ENCODE measurements around the gene CCDC80.

The CCDC80 gene

DNA sequence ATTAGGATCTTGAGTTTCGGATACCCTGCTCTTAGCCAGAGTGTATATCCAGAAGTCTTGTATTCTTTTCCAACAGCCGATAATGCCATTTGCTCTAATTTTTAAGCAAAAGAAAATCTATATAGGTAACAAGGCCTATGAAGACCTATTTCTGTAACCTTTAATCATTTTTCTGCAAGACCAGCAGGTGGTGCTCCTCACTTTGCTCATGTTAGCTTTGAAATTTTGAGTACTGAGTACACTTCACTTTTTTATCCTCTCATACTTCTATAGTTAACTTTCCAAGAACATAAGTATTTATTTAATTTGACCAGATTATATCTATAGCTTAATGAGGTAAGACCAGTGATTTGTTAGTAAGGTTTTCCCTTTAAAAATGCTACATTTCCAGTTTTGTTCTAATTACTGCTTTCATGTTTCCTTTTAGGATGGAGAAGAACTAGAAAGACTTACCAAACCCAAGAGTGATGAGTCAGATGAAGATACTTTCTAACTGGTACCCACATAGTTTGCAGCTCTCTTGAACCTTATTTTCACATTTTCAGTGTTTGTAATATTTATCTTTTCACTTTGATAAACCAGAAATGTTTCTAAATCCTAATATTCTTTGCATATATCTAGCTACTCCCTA, 58.6 kb downstream of the CCDC80 start:
- no peaks in the 10 kb centered on the region for H3K27me3 ChIP-seq (replicated peaks; ENCODE audit: control insufficient read depth, insufficient read depth, low read length)
- TF ChIP-seq, protein P1, sequence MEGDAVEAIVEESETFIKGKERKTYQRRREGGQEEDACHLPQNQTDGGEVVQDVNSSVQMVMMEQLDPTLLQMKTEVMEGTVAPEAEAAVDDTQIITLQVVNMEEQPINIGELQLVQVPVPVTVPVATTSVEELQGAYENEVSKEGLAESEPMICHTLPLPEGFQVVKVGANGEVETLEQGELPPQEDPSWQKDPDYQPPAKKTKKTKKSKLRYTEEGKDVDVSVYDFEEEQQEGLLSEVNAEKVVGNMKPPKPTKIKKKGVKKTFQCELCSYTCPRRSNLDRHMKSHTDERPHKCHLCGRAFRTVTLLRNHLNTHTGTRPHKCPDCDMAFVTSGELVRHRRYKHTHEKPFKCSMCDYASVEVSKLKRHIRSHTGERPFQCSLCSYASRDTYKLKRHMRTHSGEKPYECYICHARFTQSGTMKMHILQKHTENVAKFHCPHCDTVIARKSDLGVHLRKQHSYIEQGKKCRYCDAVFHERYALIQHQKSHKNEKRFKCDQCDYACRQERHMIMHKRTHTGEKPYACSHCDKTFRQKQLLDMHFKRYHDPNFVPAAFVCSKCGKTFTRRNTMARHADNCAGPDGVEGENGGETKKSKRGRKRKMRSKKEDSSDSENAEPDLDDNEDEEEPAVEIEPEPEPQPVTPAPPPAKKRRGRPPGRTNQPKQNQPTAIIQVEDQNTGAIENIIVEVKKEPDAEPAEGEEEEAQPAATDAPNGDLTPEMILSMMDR (IDR thresholded peaks at IDR 0.05; ENCODE audit: insufficient read depth, low read length, poor library complexity, severe bottlenecking) = peak; percentile 69
- DNase-seq (ENCODE audit: extremely low read depth, insufficient read length) = peak; percentile 7
- peaks cover 2% of the 10 kb centered on the region; the same call in 1 of the 2 replicates for H3K36me3 ChIP-seq (ENCODE audit: control insufficient read depth, insufficient read depth, low read length)
- no peak overlapping the region for H3K4me3 ChIP-seq (replicated peaks; ENCODE audit: low read depth, low read length)

DNA sequence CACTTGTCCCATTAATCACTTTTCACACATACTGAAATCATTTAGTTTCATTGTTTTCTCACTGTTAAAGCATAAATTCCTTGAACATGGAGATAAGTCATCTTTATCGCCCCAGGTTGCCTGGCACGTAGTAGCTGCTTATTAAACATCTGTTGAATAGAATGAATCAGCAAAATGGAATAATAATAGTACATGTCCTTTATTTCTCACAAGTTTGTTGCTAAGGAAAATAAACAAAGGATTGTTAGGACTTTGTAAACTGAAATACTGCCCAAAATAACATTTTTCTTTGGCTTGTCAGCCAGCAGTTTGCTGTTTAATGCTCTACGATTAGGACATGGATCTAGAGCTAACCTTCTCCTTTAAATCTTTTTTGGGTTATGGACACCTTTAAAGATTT, 61.2 kb downstream of the CCDC80 start:
- no peaks in the 10 kb centered on the region; the same call in 1 of the 2 replicates for H3K36me3 ChIP-seq (ENCODE audit: control insufficient read depth, insufficient read depth, low read length)
- TF ChIP-seq, protein P1 (IDR thresholded peaks at IDR 0.05; ENCODE audit: insufficient read depth, low read length, poor library complexity, severe bottlenecking) = no peak

DNA sequence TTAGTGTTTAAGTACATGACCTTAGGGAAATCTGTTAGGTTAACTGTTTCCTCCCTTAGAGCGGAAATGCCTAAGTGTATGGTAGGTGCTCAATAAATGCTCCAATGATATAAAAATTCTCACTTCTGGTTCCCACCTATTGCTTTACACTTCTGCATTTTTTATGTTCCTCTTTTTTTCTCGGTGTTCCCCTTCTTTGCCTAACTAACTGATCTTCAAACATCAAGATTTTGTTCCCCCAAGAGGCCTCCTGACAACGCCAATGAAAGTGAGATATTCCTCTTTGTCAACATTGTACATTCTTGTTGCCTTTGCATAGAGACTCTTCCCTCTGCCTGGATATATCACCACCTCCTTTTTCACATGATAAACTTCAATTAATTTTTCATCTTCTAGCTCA, 61.7 kb downstream of the CCDC80 start:
- Histone ChIP-seq H3K36me3 (ENCODE audit: control insufficient read depth, insufficient read depth, low read length) (no peaks in the 10 kb centered on the region; the same call in 1 of the 2 replicates), H3K4me3 (replicated peaks; ENCODE audit: low read depth, low read length) (no peak overlapping the region), H3K27me3 (replicated peaks; ENCODE audit: control insufficient read depth, insufficient read depth, low read length) (no peaks in the 10 kb centered on the region)
- TF ChIP-seq, protein P1 (IDR thresholded peaks at IDR 0.05; ENCODE audit: insufficient read depth, low read length, poor library complexity, severe bottlenecking) = no peak
- DNase-seq (ENCODE audit: extremely low read depth, insufficient read length) = no peak

More for the DNA sequence above, 61.2 kb downstream of the CCDC80 start:
- no peak overlapping the region for H3K4me3 ChIP-seq (replicated peaks; ENCODE audit: low read depth, low read length)
- no peak for DNase-seq (ENCODE audit: extremely low read depth, insufficient read length)
- no peaks in the 10 kb centered on the region for H3K27me3 ChIP-seq (replicated peaks; ENCODE audit: control insufficient read depth, insufficient read depth, low read length)

DNA sequence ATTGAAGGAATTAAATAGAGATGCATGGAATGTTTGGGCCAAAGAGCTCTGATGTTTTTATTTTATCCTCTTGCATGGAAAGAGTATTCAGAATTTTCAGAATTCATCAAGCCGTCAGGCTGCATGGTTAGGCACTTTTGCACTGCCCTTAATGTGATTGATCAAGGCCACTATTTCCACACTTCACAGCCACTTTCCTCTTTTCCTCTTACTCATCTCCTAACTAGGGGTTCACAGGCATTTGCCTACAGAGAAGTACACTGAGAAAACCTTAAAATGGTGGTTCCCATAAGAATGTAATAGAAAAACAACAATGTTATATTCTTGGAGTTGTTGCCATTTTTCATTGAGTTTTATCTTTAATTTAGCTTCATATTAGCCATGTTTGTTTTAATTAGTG, 68.2 kb downstream of the CCDC80 start:
- H3K4me3 ChIP-seq (replicated peaks; ENCODE audit: low read depth, low read length) = no peak overlapping the region
- TF ChIP-seq, protein P1 (IDR thresholded peaks at IDR 0.05; ENCODE audit: insufficient read depth, low read length, poor library complexity, severe bottlenecking) = no peak
- H3K27me3 ChIP-seq (replicated peaks; ENCODE audit: control insufficient read depth, insufficient read depth, low read length) = no peaks in the 10 kb centered on the region
- DNase-seq (ENCODE audit: extremely low read depth, insufficient read length) = no peak
- H3K36me3 ChIP-seq (ENCODE audit: control insufficient read depth, insufficient read depth, low read length) = no peaks in the 10 kb centered on the region; the same call in 1 of the 2 replicates

DNA sequence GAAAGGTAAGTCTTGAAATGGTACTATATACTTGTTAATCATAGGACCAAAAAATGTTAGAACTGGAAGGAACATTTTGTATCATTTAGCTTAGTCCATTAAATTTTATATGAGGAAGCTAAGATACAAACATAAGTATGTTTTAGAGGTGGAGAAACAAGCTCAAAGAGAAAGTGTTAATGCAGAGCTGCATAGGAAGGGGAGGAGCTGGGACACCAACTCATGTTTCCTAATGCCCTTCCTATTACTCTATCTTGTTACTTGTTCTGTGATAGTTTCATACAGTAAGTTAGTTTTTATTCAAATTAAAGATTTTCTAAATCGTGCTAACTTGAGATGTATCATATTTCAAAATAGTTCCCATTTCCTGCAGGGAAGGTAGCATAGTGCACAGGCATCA, 71.7 kb downstream of the CCDC80 start:
- H3K27me3 ChIP-seq (replicated peaks; ENCODE audit: control insufficient read depth, insufficient read depth, low read length) = no peaks in the 10 kb centered on the region
- TF ChIP-seq, protein P1 (IDR thresholded peaks at IDR 0.05; ENCODE audit: insufficient read depth, low read length, poor library complexity, severe bottlenecking) = no peak
- no peak for DNase-seq (ENCODE audit: extremely low read depth, insufficient read length)
- H3K4me3 ChIP-seq (replicated peaks; ENCODE audit: low read depth, low read length) = no peak overlapping the region
- H3K36me3 ChIP-seq (ENCODE audit: control insufficient read depth, insufficient read depth, low read length) = peaks cover 1% of the 10 kb centered on the region; the same call in 1 of the 2 replicates
